ENCODE results near the gene KCNMA1.

Gene KCNMA1

GRCh38 chr10:77631241-77631640, 6.4 kb downstream of the KCNMA1 start:
- no peak for DNase-seq

DNA sequence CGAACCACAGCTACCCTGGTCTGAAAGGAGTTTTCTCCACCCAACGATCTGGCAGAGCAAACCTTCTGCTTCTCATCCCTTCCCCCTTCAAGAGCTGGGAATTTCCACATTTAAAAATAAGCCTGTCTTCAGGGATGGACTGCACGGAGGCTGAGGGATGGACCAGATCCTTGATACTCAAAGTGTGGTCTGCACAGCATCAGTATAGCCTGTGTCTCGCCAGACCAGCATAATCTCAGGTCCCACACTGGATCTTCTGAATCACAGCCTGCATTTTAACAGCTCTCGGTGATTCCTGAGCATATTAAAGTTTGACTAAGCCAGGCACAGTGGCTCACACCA, 7.1 kb downstream of the KCNMA1 start:
- no peak for DNase-seq

- DNase-seq: no peak
Observed at GRCh38 chr10:77629775-77630506, 7.7 kb downstream of the KCNMA1 start.

DNA sequence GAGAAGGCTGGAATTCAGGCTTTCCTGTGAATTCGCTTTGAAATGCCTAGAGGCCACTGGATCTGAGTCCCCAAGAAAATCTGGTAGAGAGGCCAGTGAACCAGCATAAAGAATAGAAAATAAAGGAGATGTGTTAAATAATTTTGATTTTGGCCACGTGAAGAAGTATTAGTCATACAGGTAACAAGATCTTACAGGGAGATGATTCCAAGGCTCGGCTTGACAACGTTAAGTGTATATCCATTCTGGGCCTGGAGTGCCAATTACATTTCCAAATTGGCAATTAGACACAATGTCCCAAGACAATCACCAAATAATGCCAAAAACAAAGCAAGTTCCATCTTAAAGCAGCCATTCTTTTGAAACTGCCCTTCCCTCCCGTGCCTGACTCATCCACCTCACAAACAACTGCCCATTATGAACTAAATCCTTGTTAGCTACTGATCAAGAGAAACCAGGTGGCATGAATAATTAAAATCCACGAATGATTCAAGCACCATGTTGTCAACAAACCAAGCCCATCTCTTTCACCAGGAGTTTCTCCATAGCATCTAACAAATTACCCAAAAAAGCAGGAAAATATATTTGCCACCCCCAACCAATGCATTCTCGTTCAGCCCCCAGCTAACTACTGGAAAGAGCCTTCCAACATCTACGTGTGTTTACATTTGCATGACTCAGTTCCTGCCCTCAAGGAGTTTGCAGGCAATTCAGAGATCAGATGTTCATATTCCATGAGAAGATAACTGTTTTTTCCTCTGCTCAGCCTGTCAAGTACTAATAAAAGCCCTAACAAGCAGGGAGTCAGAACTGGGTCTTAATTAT, 8.5 kb downstream of the KCNMA1 start:
- DNase-seq: no peak

DNA sequence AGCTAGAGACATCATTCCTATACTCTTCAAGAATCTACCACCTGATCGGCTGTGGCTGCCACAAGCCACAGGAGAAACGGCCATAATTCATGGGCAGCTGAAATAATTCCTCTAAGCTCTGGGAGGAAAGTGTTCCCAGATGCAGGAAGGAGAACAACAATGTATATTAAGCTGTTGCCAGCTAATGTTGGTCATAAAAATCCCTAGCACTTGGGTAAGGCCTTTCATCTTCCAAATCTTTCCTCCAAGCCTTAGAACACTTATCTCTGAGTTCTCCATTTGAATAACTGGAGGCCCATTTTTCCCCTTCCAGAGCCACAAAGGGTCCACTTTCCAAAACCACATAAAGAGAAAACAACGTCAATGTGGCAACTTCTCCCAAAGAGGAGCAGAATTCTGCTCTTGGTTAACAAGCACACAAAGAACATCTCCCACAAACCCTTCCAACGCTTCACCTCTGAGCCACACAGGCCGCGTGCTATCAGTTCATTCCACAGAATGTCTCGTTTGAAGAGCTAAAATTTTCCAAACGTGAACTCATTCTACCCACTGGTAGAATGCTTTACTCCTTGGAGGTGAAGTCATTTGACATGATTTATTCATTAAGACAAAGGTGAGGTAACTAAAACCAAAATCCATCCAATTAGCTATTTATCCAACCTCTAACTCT, 11.2 kb downstream of the KCNMA1 start:
- no peak for DNase-seq

DNA sequence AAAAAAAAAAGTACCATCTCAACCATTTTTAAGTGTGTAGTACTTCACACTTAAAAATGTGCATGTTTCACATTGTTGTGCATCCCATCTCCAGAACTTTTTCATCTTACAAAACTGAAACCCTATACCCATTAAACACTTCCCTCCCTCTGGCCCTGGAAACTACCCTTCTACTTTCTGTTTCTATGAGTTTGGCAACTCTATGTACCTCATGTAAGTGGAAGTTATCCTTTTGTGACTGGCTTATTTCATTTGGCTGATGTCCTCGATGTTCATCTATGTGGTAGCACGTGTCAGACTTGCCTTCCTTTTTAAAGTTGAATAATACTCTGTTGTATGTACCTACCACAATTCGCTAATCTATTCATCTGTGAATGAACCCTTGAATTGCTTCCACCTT, 12.2 kb downstream of the KCNMA1 start:
- DNase-seq: no peak

GRCh38 chr10:77622889-77623291, 14.7 kb downstream of the KCNMA1 start:
- no peak for DNase-seq

- no peak for DNase-seq
Observed at GRCh38 chr10:77620731-77621130, 16.9 kb downstream of the KCNMA1 start.

DNA sequence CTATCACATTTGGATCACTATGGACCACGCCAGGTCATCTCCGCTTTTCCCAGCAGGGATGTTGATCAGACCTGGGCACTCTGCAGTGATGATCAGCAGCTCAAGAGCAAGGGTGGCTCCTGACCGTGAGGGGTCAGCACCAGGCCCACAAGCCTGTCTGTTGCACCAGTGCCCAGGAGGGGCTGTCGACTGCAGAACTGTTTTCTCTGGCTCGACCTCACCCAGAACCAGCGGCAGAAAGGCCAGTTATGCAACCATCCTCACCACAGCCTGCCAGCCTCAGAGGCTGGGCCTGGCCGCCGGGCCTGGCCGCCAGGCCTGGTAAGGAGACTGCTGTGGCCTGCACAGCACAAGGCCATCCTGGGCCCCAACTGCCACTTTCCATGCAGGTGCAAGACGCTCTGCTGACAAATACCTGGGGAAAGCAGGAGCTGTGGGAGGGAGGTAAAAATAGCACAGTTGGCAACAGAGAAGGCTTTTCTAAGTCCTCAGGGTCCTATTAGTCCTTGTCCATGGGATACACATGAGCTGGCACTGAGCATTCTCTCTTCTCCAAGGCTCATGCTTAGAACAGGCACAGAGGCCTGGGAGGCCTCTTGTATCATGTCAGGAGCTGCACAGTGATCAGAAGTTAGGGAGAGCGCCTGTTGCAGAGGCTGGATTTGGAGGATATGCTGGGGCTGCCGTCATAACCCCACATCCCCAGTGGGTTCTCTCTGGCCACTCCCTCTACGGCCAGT, 17.5 kb downstream of the KCNMA1 start:
- no peak for DNase-seq

GRCh38 chr10:77618117-77618516, 19.5 kb downstream of the KCNMA1 start:
- no peak for DNase-seq

GRCh38 chr10:77616766-77617165, 20.8 kb downstream of the KCNMA1 start:
- DNase-seq: no peak

GRCh38 chr10:77614778-77615625, 22.6 kb downstream of the KCNMA1 start:
- DNase-seq: no peak

- no peak for DNase-seq
Observed at GRCh38 chr10:77613476-77614130, 24.0 kb downstream of the KCNMA1 start.

DNA sequence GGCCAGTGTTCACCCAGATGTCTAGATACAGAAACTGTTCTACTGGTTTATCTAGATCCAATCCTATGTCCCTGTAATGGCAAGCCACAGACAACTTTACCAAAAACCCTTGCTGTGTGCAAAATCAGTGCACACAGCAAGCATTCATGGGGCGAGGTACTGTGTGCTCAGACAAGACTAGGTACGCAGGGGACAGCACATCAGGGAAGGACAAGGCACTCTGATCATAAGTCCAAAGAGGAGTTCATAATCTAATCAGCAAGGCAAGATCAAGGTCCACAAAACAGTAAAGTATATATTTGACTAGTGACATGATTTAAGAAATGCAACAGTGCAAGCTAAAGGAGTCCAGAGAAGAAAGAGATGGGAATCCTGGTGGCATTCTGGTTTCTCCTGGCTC, 25.9 kb downstream of the KCNMA1 start:
- DNase-seq: no peak

GRCh38 chr10:77611221-77611620, 26.4 kb downstream of the KCNMA1 start:
- no peak for DNase-seq

- DNase-seq: no peak
Observed at GRCh38 chr10:77609781-77610272, 27.8 kb downstream of the KCNMA1 start.

GRCh38 chr10:77608281-77608680, 29.3 kb downstream of the KCNMA1 start:
- no peak for DNase-seq

GRCh38 chr10:77606751-77607150, 30.9 kb downstream of the KCNMA1 start:
- no peak for DNase-seq

DNA sequence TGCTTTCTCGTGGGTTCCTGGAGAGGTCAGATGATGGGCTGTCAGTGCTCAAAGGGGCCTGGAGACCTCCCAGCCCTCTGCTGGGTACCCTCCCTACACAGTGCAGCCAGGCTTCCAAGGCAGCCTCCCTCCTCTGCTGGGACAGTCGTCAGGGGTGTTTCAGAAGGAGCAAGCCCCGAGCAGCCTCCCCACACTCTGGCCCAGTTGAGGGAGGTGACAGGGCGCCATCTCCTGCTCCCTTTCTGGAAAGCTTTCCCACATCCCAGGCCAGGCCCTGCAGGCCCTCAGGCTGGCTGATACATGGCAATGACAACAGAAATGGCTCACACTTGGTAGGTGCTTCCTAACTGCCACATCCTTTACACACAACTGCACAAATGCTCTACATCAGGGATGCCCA, 32.1 kb downstream of the KCNMA1 start:
- DNase-seq: no peak

GRCh38 chr10:77604941-77605351, 32.7 kb downstream of the KCNMA1 start:
- DNase-seq: no peak

DNA sequence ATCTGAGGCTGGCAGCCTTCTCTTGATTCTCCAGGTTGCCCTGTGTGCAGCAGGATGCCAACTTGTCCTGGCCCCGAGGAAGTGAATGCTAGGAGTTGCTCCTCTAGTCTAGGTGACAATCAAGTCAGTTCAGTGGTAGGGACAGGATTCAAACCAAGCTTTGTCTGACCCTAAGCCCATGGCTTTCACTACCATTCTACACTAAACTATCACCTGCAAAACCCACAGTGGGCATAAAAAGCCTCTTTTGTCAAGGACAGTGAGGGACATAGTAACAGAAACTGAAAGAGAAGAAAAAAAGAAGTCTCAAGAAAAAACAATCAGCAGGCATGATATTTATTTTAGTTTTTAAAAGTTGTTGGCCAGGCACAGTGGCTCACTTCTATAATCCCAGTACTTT, 33.5 kb downstream of the KCNMA1 start:
- no peak for DNase-seq

GRCh38 chr10:77603534-77603927, 34.1 kb downstream of the KCNMA1 start:
- DNase-seq: no peak
